HepG2 (cell line): ENCODE results near the gene DLEC1. TPM values are rescaled to one million over a fixed set of nuclear protein-coding genes. Genes with fewer than 3 reads are reported as not detected.

Source experiments
- FIP1L1 ChIP-seq: fragments of 200-400 bp; formaldehyde crosslinking; IDR thresholded peaks from 2 replicates; pipeline ENCODE4 v1.6.1; 2018; ENCODE audit warnings: low read depth, mild to moderate bottlenecking, low read length, moderate library complexity, borderline replicate concordance; ENCODE audit not compliant: insufficient read depth
- FOXA1 ChIP-seq, 2 experiments: fragments of 450-650 bp in 1 of 2; sonication (generic) in 1 of 2; formaldehyde crosslinking in 1 of 2; IDR thresholded peaks; 2 replicates each; pipeline versions ENCODE4 v1.4.0 to v1.6.1; 2016 to 2020; ENCODE audit warnings: missing genetic modification reagents in 1 of 2
- JARID2 ChIP-seq: sonication (generic); formaldehyde crosslinking; IDR thresholded peaks from 2 replicates; pipeline ENCODE4 v1.8.1; 2023; ENCODE audit warnings: missing genetic modification reagents, inconsistent platforms; ENCODE audit not compliant: insufficient replicate concordance
- KAT7 ChIP-seq: IDR thresholded peaks from 2 replicates; pipeline ENCODE4 v1.6.1; 2018; ENCODE audit warnings: borderline replicate concordance, missing compliant biosample characterization
- KLF9 ChIP-seq: IDR thresholded peaks from 2 replicates; pipeline ENCODE4 v1.6.1; 2016; ENCODE audit warnings: low read depth
- MBNL3 ChIP-seq: fragments of 250-450 bp; sonication (Bioruptor Pico); conservative IDR thresholded peaks from 2 replicates; pipeline ENCODE4 v1.8.0; 2022; ENCODE audit warnings: mild to moderate bottlenecking, inconsistent platforms
- POLR2AphosphoS5 ChIP-seq: IDR thresholded peaks from 2 replicates; pipeline ENCODE4 v1.6.1; 2012; ENCODE audit warnings: low read depth, low read length
- REST ChIP-seq, 2 experiments: IDR thresholded peaks; 2 replicates each; pipeline ENCODE4 v1.6.1; 2011 to 2012; ENCODE audit warnings: low read length in 2 of 2, borderline replicate concordance in 1 of 2, low read depth in 1 of 2, mild to moderate bottlenecking in 1 of 2, moderate library complexity in 1 of 2
- SPEN ChIP-seq: sonication (generic); formaldehyde crosslinking; IDR thresholded peaks from 2 replicates; pipeline ENCODE4 v1.5.1; 2020; ENCODE audit warnings: low read depth, mild to moderate bottlenecking, missing genetic modification reagents
- SRSF4 ChIP-seq: fragments of 200-400 bp; formaldehyde crosslinking; IDR thresholded peaks from one replicate; pipeline ENCODE4 v1.6.1; 2018; ENCODE audit warnings: mild to moderate bottlenecking, low read depth, low read length, moderate library complexity; ENCODE audit not compliant: poor library complexity, severe bottlenecking
- ZFP36L1 ChIP-seq: sonication (generic); formaldehyde crosslinking; IDR thresholded peaks from 2 replicates; pipeline ENCODE4 v1.8.0; 2022; ENCODE audit warnings: mild to moderate bottlenecking, missing genetic modification reagents, moderate library complexity
- ZNF253 ChIP-seq: sonication (generic); formaldehyde crosslinking; IDR thresholded peaks from 2 replicates; pipeline ENCODE4 v1.8.0; 2022; ENCODE audit warnings: mild to moderate bottlenecking, missing genetic modification reagents, borderline replicate concordance
- ZNF496 ChIP-seq: sonication (generic); formaldehyde crosslinking; IDR thresholded peaks from 2 replicates; pipeline ENCODE4 v1.8.1; 2023; ENCODE audit warnings: mild to moderate bottlenecking, moderate library complexity, missing genetic modification reagents; ENCODE audit not compliant: insufficient replicate concordance
- ZNF652 ChIP-seq: IDR thresholded peaks from 2 replicates; pipeline ENCODE4 v1.6.1; 2016; ENCODE audit warnings: low read depth, borderline replicate concordance
- ZNF672 ChIP-seq: sonication (generic); formaldehyde crosslinking; IDR thresholded peaks from 2 replicates; pipeline ENCODE4 v1.8.1; 2022; ENCODE audit warnings: missing genetic modification reagents
- ZNF784 ChIP-seq: sonication (generic); formaldehyde crosslinking; IDR thresholded peaks from 2 replicates; pipeline ENCODE4 v1.5.1; 2020; ENCODE audit warnings: missing genetic modification reagents, mild to moderate bottlenecking, borderline replicate concordance
- ZSCAN29 ChIP-seq: sonication (generic); formaldehyde crosslinking; conservative IDR thresholded peaks from 2 replicates; pipeline ENCODE4 v1.4.0; 2020; ENCODE audit warnings: mild to moderate bottlenecking, missing genetic modification reagents
- polyA plus RNA-seq, 8 experiments: library from polyadenylated mRNA; depleted of rRNA in 3 of 8; stranded (reverse) in 7 of 8; unstranded in 1 of 8; fragments of >200 nt; fragmentation: Illumina TruSeq in 4 of 8; extraction: Trizol in 4 of 8; gene quantifications; 2 replicates each; pipeline versions ENCODE4 v1.2.1 to v1.2.3, GENCODE V29; 2011 to 2016; ENCODE audit warnings: low read depth in 4 of 8, missing spikeins in 1 of 8, mixed read lengths in 1 of 8; ENCODE audit not compliant: insufficient read depth in 1 of 8
- total RNA-seq, 5 experiments: library from RNA; depleted of rRNA; stranded (reverse); fragments of >200 nt; fragmentation: Illumina TruSeq; extraction: Trizol; gene quantifications; 2 replicates each; pipeline ENCODE4 v1.2.3, GENCODE V29; 2016; ENCODE audit warnings: low read depth in 1 of 5
- TF ChIP-seq, protein P1 (sequence below): sonication (generic); formaldehyde crosslinking; IDR thresholded peaks from 2 replicates; pipeline ENCODE4 v1.5.0; 2020; ENCODE audit warnings: mild to moderate bottlenecking, missing genetic modification reagents
- TF ChIP-seq, protein P2 (sequence below): sonication (generic); formaldehyde crosslinking; IDR thresholded peaks from 2 replicates; pipeline ENCODE4 v1.5.0; 2020; ENCODE audit warnings: mild to moderate bottlenecking, missing genetic modification reagents, moderate library complexity
- TF ChIP-seq, protein P3 (sequence below): IDR thresholded peaks from 2 replicates; pipeline ENCODE4 v1.6.1; 2016; ENCODE audit warnings: mild to moderate bottlenecking

DLEC1 gene
- total and polyA plus RNA-seq, 2 of the 13 experiments (the other 11 are each of a cell fraction or from before 2014, with no cell fraction given): 0.09 TPM; not detected in 1

DNA sequence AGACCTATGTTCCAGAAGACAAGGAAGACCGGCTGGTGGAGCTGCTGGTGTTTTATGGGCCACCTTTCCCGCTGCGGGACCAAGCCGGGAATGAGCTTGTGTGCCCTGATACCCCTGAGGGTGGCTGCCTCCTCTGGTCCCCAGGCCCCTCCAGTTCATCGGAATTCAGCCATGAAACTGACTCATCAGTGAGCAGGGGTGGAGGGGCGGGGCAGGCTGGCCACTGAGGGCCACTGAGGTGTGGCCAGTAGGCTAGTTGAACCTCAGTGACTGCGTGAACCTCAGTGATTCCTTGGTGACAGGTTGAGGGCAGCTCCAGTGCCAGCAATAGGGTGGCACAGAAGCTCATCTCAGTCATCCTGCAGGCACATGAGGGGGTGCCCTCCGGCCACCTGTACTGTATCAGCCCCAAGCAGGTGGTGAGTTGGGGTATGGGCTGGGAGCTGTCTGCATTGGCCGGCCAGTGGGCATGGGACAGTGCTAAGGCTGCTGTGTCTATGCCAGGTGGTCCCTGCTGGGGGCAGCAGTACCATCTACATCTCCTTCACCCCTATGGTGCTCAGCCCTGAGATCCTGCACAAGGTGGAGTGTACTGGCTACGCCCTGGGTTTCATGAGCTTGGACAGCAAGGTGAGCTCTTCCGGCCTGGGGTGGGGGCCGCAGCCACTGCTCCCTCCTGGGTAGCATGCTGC lies 77.6 kb downstream of the DLEC1 start (continued):
- TF ChIP-seq, protein P1, sequence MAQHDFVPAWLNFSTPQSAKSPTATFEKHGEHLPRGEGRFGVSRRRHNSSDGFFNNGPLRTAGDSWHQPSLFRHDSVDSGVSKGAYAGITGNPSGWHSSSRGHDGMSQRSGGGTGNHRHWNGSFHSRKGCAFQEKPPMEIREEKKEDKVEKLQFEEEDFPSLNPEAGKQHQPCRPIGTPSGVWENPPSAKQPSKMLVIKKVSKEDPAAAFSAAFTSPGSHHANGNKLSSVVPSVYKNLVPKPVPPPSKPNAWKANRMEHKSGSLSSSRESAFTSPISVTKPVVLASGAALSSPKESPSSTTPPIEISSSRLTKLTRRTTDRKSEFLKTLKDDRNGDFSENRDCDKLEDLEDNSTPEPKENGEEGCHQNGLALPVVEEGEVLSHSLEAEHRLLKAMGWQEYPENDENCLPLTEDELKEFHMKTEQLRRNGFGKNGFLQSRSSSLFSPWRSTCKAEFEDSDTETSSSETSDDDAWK: no peak
- TF ChIP-seq REST (IDR thresholded peaks at IDR 0.05; ENCODE audit: borderline replicate concordance in 1 of 2, low read depth in 1 of 2, low read length in 2 of 2): no peak
- no peak for TF ChIP-seq SPEN (CRISPR knock-in tag)
- no peak for TF ChIP-seq ZFP36L1 (CRISPR knock-in tag)
- TF ChIP-seq FIP1L1: no peak
- no peak for TF ChIP-seq ZNF496 (CRISPR knock-in tag)
- no peak for TF ChIP-seq ZNF672 (CRISPR knock-in tag)
- TF ChIP-seq MBNL3 (CRISPR knock-in tag): no peak
- no peak for TF ChIP-seq ZNF253 (CRISPR knock-in tag)
- no peak for TF ChIP-seq KLF9 (CRISPR knock-in tag)
- TF ChIP-seq FOXA1 (IDR thresholded peaks at IDR 0.05): no peak
- TF ChIP-seq FOXA1 (CRISPR knock-in tag; IDR thresholded peaks at IDR 0.05): no peak
- peak; percentile 39 for TF ChIP-seq POLR2AphosphoS5
- TF ChIP-seq, protein P2, sequence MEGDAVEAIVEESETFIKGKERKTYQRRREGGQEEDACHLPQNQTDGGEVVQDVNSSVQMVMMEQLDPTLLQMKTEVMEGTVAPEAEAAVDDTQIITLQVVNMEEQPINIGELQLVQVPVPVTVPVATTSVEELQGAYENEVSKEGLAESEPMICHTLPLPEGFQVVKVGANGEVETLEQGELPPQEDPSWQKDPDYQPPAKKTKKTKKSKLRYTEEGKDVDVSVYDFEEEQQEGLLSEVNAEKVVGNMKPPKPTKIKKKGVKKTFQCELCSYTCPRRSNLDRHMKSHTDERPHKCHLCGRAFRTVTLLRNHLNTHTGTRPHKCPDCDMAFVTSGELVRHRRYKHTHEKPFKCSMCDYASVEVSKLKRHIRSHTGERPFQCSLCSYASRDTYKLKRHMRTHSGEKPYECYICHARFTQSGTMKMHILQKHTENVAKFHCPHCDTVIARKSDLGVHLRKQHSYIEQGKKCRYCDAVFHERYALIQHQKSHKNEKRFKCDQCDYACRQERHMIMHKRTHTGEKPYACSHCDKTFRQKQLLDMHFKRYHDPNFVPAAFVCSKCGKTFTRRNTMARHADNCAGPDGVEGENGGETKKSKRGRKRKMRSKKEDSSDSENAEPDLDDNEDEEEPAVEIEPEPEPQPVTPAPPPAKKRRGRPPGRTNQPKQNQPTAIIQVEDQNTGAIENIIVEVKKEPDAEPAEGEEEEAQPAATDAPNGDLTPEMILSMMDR (CRISPR knock-in tag): peak; percentile 57
- no peak for TF ChIP-seq ZNF652 (CRISPR knock-in tag)
- TF ChIP-seq, protein P3, sequence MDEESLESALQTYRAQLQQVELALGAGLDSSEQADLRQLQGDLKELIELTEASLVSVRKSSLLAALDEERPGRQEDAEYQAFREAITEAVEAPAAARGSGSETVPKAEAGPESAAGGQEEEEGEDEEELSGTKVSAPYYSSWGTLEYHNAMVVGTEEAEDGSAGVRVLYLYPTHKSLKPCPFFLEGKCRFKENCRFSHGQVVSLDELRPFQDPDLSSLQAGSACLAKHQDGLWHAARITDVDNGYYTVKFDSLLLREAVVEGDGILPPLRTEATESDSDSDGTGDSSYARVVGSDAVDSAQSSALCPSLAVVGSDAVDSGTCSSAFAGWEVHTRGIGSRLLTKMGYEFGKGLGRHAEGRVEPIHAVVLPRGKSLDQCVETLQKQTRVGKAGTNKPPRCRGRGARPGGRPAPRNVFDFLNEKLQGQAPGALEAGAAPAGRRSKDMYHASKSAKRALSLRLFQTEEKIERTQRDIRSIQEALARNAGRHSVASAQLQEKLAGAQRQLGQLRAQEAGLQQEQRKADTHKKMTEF: 0 out of 2 replicates have a peak, but pooled peaks have one; percentile 18
- no peak for TF ChIP-seq ZSCAN29 (CRISPR knock-in tag)
- no peak for TF ChIP-seq KAT7
- TF ChIP-seq ZNF784 (CRISPR knock-in tag): no peak
- no peak for TF ChIP-seq SRSF4
- TF ChIP-seq JARID2 (CRISPR knock-in tag): no peak
